GM18499 (cell line): ENCODE measurements around the gene KCNJ9.

Experiments
- ATAC-seq: cut with Tn5 transposase; IDR thresholded peaks from one replicate; pipeline ENCODE4 v1.9.1; 2021; ENCODE audit warnings: moderate number of reproducible peaks; ENCODE audit not compliant: insufficient read depth, unreplicated experiment

KCNJ9 gene

DNA sequence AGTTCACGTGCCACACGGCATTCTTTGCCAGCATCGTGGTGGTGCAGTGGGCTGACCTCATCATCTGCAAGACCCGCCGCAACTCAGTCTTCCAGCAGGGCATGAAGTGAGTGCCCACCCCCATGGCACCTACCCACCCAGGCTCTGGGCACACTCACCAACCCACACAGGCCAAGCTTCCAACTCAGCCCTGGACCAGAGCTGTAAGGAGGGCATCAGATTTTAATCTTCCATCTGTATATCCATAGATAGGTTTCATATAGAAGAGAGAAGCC lies 55.5 kb downstream of the KCNJ9 start:
- no peak for ATAC-seq

DNA sequence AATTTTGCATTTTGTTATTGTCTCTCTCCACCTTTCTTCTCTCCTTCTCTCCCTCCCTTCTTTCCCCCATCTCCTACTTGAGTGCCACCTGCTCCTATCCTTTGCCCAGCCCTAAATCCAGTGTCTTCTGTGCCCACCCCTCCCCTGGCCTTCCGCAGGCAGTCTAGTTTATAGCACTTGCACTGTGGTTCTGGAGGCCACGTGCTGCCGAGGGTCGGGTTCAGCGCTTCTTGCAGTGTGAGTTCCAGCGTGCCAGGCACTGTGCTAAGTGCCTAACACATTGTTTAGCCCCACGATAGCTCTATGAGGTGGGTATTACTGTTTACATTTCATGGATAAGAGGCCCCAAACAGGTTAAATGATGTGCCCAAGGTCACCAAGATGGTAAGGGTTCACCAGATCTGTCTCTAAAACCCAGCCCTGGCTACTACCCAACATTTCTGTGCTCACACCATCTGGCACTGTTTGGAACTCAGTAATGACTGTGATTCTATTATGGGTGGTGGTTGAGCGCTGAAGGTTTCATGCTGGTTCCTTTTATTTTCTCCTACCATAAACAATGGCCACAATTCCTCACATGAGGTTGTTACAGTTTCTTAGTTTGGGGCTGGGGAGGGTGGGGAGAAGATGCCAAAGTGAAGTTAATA lies 56.0 kb downstream of the KCNJ9 start:
- ATAC-seq: no peak

DNA sequence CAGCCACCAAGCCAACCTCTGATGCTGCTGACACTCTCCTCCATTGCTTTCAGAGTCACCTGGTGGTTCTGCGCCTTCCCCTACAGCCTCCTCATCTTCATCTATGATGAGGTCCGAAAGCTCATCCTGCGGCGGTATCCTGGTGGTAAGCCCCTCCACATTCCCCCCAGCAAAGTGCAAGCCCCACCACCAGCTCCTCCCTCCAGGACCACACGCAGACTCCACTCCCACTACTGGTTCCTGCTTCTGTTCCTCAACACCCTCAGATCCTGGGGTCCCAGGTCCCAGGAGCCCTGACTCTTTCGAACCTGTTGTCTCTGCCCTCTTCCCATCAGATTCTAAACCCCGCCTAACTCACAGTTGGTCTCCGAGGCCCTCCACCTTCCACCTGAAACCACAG lies 58.5 kb downstream of the KCNJ9 start:
- no peak for ATAC-seq
